Activated T-helper 1 cell treated with anti-CD3 and anti-CD28 coated beads, Interleukin-12 subunit alpha, Interleukin-12 subunit beta, Interleukin-2, Interleukin-4 antibody, amounts not matched to agents 30 ng/mL and 10 ng/mL and 1 ng/mL, durations not matched to agents 14 hours and 24 hours and 36 hours (primary cell): ENCODE data around the gene TEX51. TPM values are rescaled to one million over a fixed set of nuclear protein-coding genes. Genes with fewer than 3 reads are reported as not detected.

Experiments used
- DNase-seq: peaks from one replicate; pipeline ENCODE4 v3.0.0; 2021; ENCODE audit warnings: low spot score
- H3K27ac Mint-ChIP-seq: one replicate; pipeline ENCODE4 v1.8.0; 2021; ENCODE audit warnings: mild to moderate bottlenecking, mixed read lengths
- H3K27me3 Mint-ChIP-seq: one replicate; pipeline ENCODE4 v1.8.0; 2022; ENCODE audit warnings: mild to moderate bottlenecking, moderate library complexity, mixed read lengths; ENCODE audit not compliant: insufficient read depth
- H3K36me3 Mint-ChIP-seq: one replicate; pipeline ENCODE4 v1.8.0; 2021; ENCODE audit warnings: low read depth, mixed read lengths
- H3K4me1 Mint-ChIP-seq: one replicate; pipeline ENCODE4 v1.8.0; 2021; ENCODE audit warnings: low read depth, mixed read lengths
- H3K4me3 Mint-ChIP-seq: one replicate; pipeline ENCODE4 v1.8.0; 2021; ENCODE audit warnings: mild to moderate bottlenecking, moderate library complexity, mixed read lengths
- H3K9me3 Mint-ChIP-seq: one replicate; pipeline ENCODE4 v1.8.0; 2021; ENCODE audit warnings: mixed read lengths
- intact Hi-C: fragments of 100-400 bp; cut with micrococcal nuclease; formaldehyde crosslinking; loops from one replicate; pipeline ENCODE4 v1.15.1; 2024
- total RNA-seq: library from RNA; stranded (reverse); gene quantifications from 2 replicates; pipeline ENCODE4 v1.2.3, GENCODE V29; 2022

Gene TEX51
- total RNA-seq, 1 donor from 2014 or later, result not detected

DNA sequence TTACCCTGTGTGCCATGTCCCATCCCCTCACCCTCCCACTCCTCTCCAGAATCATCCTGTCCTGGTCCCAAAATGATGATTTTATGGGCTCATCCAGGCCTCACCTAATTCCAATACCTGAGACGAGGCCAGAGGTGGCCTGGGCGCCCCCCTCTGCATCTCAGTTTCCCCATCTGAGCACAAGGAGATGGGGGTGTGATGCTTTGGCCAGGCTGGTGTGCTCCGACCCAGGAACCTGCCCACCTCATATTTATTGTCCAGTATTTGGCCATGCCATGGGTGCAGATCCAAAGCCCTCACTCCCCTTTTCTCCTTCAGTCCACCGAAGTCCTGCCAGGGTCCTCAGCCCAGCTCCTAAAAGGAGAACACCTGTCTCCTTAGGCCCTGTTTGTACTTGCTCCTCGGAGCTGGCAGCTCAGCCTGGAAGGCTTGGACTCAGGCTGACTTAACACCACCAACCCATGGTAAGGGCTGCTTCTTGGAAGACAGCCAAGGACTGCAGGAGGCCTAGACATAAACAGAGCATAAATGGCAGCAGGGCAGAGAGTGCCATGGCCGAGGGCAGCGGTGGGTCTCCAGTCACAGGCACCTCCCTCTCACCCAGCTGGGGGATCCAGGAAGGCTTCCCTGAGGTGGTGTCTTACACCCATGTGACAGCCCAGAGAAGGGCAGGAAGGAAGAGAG is 3.6 kb downstream of the TEX51 start:
- H3K4me3 Mint-ChIP-seq, result no peak overlapping the region
- H3K36me3 Mint-ChIP-seq, result no peaks in the 10 kb centered on the region
- peaks cover 5% of the 10 kb centered on the region for H3K27me3 Mint-ChIP-seq
- H3K27ac Mint-ChIP-seq, result no peak overlapping the region
- no peaks in the 10 kb centered on the region for H3K4me1 Mint-ChIP-seq
- DNase-seq, result no peak
- H3K9me3 Mint-ChIP-seq, result peaks cover 8% of the 10 kb centered on the region
- intact Hi-C loops, result no loop called here

- no peak for DNase-seq
- H3K27me3 Mint-ChIP-seq, result peaks cover 5% of the 10 kb centered on the region
- intact Hi-C loops, result no loop called here
- no peaks in the 10 kb centered on the region for H3K4me1 Mint-ChIP-seq
- H3K4me3 Mint-ChIP-seq, result no peak overlapping the region
- peaks cover 8% of the 10 kb centered on the region for H3K9me3 Mint-ChIP-seq
- no peaks in the 10 kb centered on the region for H3K36me3 Mint-ChIP-seq
- H3K27ac Mint-ChIP-seq, result no peak overlapping the region
These were observed 4.2 kb downstream of the TEX51 start for GRCh38 chr2:126902859-126903258.

DNA sequence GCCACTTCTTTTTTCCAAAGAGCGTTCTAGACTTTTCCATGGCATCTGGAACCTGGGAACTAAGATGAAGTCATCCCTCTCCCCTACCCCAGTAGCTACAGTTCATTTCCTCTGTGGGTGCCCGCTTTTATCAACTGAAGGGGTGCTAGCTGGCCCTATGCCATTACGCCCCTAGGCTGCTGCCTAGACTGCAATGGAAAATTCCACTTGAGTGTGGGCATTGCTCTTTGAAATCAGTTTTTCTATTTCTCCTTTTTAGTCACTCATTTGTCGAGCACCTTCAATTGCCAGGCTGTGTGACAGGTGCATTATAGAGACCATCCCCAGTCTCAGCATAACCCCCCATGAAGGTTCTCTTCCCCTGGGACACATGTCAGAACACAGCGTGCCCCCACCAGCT is 7.3 kb downstream of the TEX51 start:
- Mint-ChIP-seq H3K36me3 (no peaks in the 10 kb centered on the region), H3K9me3 (peaks cover 8% of the 10 kb centered on the region)
- intact Hi-C loops, result no loop called here

GRCh38 chr2:126906781-126907180 is 8.1 kb downstream of the TEX51 start:
- Mint-ChIP-seq H3K4me3 (no peak overlapping the region), H3K27me3 (peaks cover 2% of the 10 kb centered on the region), H3K27ac (no peak overlapping the region), H3K36me3 (no peaks in the 10 kb centered on the region), H3K4me1 (no peaks in the 10 kb centered on the region), H3K9me3 (peaks cover 8% of the 10 kb centered on the region)
- intact Hi-C loops, result no loop called here
- no peak for DNase-seq

More for the DNA sequence above, 7.3 kb downstream of the TEX51 start:
- Mint-ChIP-seq H3K4me1 (no peaks in the 10 kb centered on the region), H3K27ac (no peak overlapping the region), H3K4me3 (no peak overlapping the region), H3K27me3 (peaks cover 2% of the 10 kb centered on the region)
- DNase-seq, result no peak

- Mint-ChIP-seq H3K4me3 (no peak overlapping the region), H3K27ac (no peak overlapping the region), H3K9me3 (peaks cover 8% of the 10 kb centered on the region), H3K4me1 (no peaks in the 10 kb centered on the region), H3K36me3 (no peaks in the 10 kb centered on the region), H3K27me3 (peaks cover 2% of the 10 kb centered on the region)
- intact Hi-C loops, result no loop called here
- DNase-seq, result no peak
These were observed 9.0 kb downstream of the TEX51 start for GRCh38 chr2:126907671-126908070.

GRCh38 chr2:126908721-126909177 is 10.1 kb downstream of the TEX51 start:
- H3K27me3 Mint-ChIP-seq, result peaks cover 2% of the 10 kb centered on the region
- no peak overlapping the region for H3K4me3 Mint-ChIP-seq
- H3K9me3 Mint-ChIP-seq, result peaks cover 8% of the 10 kb centered on the region
- no peaks in the 10 kb centered on the region for H3K4me1 Mint-ChIP-seq
- H3K27ac Mint-ChIP-seq, result no peak overlapping the region
- DNase-seq, result no peak
- intact Hi-C loops, result no loop called here
- no peaks in the 10 kb centered on the region for H3K36me3 Mint-ChIP-seq

DNA sequence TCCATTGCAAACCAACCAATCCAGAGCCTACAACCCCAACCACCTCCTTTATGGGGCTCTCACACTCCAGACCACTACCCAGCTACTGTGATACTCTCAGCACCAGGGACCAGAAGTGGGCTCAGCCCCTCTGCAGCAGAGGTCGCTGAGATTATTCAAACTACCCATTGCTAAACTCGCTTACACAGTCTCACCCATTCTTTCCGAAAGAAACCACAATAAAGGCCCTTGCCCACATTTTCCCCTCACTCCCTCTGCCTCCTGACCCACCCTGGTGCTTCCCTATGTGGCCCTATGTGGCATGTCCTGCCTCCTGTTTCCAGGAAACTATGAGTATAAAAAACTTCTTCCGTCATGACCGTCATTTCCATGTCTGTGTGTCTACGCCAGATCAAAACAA is 10.7 kb downstream of the TEX51 start:
- Mint-ChIP-seq H3K36me3 (no peaks in the 10 kb centered on the region), H3K4me1 (no peaks in the 10 kb centered on the region), H3K9me3 (peaks cover 3% of the 10 kb centered on the region), H3K27ac (no peak overlapping the region), H3K4me3 (no peak overlapping the region), H3K27me3 (no peaks in the 10 kb centered on the region)
- DNase-seq, result no peak
- intact Hi-C loops, result no loop called here

DNA sequence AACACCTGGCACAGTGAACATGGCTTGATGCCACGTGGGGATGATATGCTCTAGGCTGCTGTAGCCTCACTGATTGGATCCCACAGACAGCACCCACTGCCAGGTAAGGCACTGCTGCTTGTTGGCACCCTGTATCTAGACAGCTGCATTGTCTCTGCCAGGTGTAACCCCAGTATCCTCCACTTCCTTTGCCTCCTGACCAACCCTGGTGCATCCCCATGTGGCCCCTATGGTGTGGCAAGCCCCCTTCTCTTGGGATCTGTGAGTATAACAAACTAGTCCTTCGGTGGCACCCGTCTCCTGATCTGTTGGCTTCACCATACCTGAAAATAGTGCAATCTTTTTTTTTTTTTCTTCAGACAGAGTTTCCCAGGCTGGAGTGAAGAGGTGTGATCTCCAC is 11.1 kb downstream of the TEX51 start:
- Mint-ChIP-seq H3K27ac (no peak overlapping the region), H3K4me1 (no peaks in the 10 kb centered on the region), H3K4me3 (no peak overlapping the region), H3K9me3 (no peaks in the 10 kb centered on the region), H3K27me3 (no peaks in the 10 kb centered on the region), H3K36me3 (no peaks in the 10 kb centered on the region)
- no peak for DNase-seq
- intact Hi-C loops, result no loop called here

GRCh38 chr2:126910637-126911036 is 11.9 kb downstream of the TEX51 start:
- intact Hi-C loops, result no loop called here
- H3K4me3 Mint-ChIP-seq, result no peak overlapping the region
- no peak overlapping the region for H3K27ac Mint-ChIP-seq
- no peaks in the 10 kb centered on the region for H3K9me3 Mint-ChIP-seq
- no peaks in the 10 kb centered on the region for H3K36me3 Mint-ChIP-seq
- H3K4me1 Mint-ChIP-seq, result no peaks in the 10 kb centered on the region
- no peaks in the 10 kb centered on the region for H3K27me3 Mint-ChIP-seq
- no peak for DNase-seq

- H3K36me3 Mint-ChIP-seq, result no peaks in the 10 kb centered on the region
- H3K9me3 Mint-ChIP-seq, result no peaks in the 10 kb centered on the region
- intact Hi-C loops, result no loop called here
- H3K27me3 Mint-ChIP-seq, result no peaks in the 10 kb centered on the region
- H3K4me1 Mint-ChIP-seq, result no peaks in the 10 kb centered on the region
- H3K27ac Mint-ChIP-seq, result no peak overlapping the region
- no peak overlapping the region for H3K4me3 Mint-ChIP-seq
- DNase-seq, result no peak
These were observed 12.6 kb downstream of the TEX51 start for GRCh38 chr2:126911111-126911796.

- H3K36me3 Mint-ChIP-seq, result no peaks in the 10 kb centered on the region
- no peak overlapping the region for H3K27ac Mint-ChIP-seq
- intact Hi-C loops, result no loop called here
- no peaks in the 10 kb centered on the region for H3K9me3 Mint-ChIP-seq
- H3K4me1 Mint-ChIP-seq, result no peaks in the 10 kb centered on the region
- no peaks in the 10 kb centered on the region for H3K27me3 Mint-ChIP-seq
- no peak for DNase-seq
- no peak overlapping the region for H3K4me3 Mint-ChIP-seq
These were observed 13.5 kb downstream of the TEX51 start for GRCh38 chr2:126912201-126912600.

GRCh38 chr2:126913329-126913728 is 14.6 kb downstream of the TEX51 start:
- no peaks in the 10 kb centered on the region for H3K27me3 Mint-ChIP-seq
- no peak for DNase-seq

DNA sequence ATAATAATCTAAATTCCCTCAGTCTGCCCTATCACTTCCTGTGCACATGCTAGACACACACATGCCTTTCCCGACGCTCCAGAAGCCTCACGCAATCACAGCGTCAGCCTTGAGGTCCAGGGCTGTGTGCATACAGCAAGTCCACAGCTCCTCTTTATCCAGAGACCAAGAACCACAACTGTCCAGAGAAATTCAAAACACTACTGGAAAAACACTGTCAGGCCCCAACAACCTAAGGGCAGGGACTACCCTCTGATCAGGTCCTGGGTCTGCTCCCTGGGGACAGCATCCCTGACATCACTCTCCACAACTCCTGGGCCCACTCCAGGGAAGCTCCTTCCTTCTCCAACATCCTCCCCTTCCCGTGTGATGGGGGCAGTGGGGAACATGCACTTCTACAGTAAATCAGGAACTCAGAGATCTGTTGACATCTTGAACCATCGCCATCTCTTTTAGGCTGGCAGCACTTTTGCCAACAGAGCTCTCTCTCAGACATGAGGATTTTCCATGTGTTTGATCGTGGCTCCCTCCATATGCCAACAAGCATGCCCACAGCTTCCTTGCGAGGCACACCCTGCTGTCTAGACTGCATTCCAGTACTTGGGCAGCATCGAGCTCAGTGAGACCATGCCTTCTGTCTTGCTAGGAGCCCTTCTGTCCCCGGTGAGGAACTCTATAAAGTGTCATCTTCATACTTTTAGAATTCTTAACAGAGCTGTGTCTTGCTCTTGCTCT is 15.4 kb downstream of the TEX51 start:
- Mint-ChIP-seq H3K9me3 (no peaks in the 10 kb centered on the region), H3K27me3 (no peaks in the 10 kb centered on the region), H3K4me1 (no peaks in the 10 kb centered on the region), H3K36me3 (no peaks in the 10 kb centered on the region), H3K27ac (no peak overlapping the region), H3K4me3 (no peak overlapping the region)
- DNase-seq, result no peak
- intact Hi-C loops, result no loop called here

More at GRCh38 chr2:126913329-126913728, 14.6 kb downstream of the TEX51 start:
- intact Hi-C loops, result no loop called here
- H3K27ac Mint-ChIP-seq, result no peak overlapping the region
- no peaks in the 10 kb centered on the region for H3K36me3 Mint-ChIP-seq
- no peak overlapping the region for H3K4me3 Mint-ChIP-seq
- no peaks in the 10 kb centered on the region for H3K9me3 Mint-ChIP-seq
- no peaks in the 10 kb centered on the region for H3K4me1 Mint-ChIP-seq
